ENCODE results near the gene NRARP. TPM values are rescaled to one million over a fixed set of nuclear protein-coding genes. Genes with fewer than 3 reads are reported as not detected.

NRARP gene
- total RNA-seq, 2 experiments from 2014 or later, result 5.0 to 5.3 TPM

DNA sequence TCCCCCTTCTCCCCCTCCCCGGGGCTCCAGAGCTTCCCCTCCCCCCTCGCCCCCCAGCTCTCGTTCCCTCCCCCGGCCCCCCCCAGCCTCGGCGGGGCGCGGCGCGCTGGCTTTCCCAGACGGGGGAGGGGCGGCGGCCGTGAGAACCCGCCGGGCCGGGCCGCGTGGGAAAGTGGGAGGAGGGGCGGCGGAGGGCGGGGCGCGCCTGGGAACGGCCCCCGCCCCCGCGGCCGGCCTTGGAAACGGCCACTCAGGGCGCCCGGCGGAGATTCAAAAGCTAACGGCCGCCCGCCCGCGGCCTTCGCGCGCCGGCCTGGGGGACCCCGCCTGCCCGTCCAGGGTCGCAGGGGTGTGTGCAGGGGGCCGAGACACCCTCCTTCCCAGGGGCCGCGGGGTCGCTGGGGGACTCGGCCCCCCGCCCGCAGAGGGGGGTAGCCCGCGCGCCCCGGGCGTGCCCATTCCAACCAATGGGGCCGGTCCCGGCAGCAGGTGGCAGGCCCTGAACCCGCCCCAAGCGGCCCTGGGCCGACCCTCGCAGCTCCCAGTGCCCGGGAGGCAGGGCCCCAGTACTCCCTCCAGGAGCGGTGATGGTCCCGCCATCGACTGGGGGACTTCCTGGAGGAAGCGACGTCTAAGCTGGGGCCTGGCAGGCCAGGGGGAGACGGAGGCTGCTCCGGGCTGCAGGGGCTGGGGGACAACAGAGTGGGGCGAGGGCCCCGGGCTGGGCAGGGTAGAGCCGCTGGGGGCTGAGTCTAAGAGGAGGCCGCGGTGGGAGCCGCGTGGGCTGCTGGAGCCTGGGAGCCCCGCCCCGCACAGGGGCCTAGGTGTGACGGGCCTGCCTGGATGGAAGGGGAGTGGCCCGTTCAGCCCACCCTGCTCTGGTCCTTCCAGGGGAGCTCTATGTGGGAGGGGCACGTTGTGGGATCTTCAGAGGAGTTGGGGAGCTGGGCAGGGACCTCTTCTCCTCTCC is 14.2 kb upstream of the NRARP start:
- peak overlapping the region; percentile 29 for H3K4me3 Mint-ChIP-seq
- H3K9me3 Mint-ChIP-seq, result no peaks in the 10 kb centered on the region
- no peaks in the 10 kb centered on the region for H3K36me3 Mint-ChIP-seq
- peaks cover 5% of the 10 kb centered on the region for H3K27me3 Mint-ChIP-seq
- peak; percentile 44 for DNase-seq
- H3K27ac Mint-ChIP-seq, result no peak overlapping the region
- H3K4me1 Mint-ChIP-seq, result peaks cover 6% of the 10 kb centered on the region

DNA sequence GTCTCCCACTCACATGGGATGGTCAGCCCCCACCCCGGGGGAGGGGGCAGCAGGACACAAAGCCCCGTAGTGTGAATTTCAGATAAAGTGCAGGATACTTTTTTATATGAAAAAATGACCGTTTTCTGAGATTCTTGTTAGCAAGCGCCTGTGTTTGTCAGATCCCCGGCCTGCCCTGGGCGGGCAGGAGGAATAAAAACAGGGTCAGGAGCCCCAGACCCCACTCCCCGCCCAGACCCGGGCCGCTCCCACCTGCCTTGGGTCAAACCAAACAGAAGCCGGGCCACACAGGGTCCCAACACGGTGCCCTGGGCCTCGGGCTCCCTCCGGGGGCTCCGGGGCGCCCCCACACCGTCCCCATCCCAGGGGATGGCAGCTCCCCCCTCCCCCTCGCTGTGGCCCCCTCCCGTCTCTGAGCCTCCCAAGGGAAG is 13.5 kb upstream of the NRARP start:
- Mint-ChIP-seq H3K27me3 (peaks cover 5% of the 10 kb centered on the region), H3K4me3 (no peak overlapping the region), H3K4me1 (peaks cover 4% of the 10 kb centered on the region), H3K27ac (no peak overlapping the region), H3K9me3 (no peaks in the 10 kb centered on the region), H3K36me3 (no peaks in the 10 kb centered on the region)
- DNase-seq, result no peak

DNA sequence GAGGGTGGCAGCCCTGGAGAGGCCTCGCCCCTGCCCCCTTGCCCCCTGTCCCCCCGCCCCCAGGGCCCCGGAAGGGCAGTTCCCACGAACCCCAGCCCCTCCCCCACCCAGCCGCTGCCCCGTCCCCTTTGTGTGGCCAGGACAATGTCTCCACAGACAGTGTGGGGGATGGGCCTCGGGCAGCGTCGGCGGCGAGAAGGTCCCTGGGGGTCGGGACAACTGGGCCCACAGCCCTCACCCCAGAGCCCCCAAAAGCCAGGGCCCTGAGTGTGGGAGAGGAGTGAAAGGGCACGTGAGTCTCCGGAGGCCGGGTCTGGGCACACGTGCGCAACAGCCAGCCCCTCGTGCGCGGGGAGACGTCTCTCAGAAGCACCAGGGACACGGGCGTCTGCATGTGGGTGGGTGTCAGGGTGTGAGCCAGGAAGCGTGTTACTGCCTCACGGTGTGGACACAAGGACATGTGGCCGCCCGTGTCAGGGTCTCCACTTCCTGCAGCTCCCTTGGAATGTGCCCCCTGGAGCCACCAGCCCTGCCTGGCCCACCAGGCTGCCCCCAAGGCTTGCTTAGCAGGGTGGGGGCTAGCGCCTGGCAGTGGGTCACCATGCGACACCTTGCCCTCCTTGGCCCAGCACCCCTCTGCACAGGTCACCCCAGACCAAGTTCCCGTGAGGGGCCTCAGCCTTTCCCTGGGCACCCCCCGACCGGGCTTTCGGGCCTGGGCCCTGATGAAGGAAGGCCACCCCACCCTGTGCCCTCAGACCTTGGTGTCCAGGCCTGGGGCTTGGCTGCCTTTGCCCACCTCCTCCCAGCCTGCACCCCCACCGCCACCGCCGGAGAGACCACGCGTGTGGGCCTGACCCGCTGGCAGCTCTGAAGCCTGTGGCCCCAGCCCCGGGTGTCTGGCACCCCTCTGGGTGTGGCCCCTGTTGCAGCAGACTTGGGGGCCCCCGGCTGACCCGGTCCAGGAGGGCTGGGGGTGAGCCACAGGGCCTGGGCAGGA is 12.8 kb upstream of the NRARP start:
- H3K4me1 Mint-ChIP-seq, result peaks cover 3% of the 10 kb centered on the region
- no peaks in the 10 kb centered on the region for H3K36me3 Mint-ChIP-seq
- no peaks in the 10 kb centered on the region for H3K9me3 Mint-ChIP-seq
- no peak for DNase-seq
- H3K4me3 Mint-ChIP-seq, result no peak overlapping the region
- H3K27ac Mint-ChIP-seq, result no peak overlapping the region
- H3K27me3 Mint-ChIP-seq, result peaks cover 5% of the 10 kb centered on the region

GRCh38 chr9:137313956-137314560 is 12.0 kb upstream of the NRARP start:
- no peak for DNase-seq
- Mint-ChIP-seq H3K36me3 (no peaks in the 10 kb centered on the region), H3K9me3 (no peaks in the 10 kb centered on the region), H3K4me3 (no peak overlapping the region), H3K4me1 (peaks cover 3% of the 10 kb centered on the region), H3K27me3 (peaks cover 5% of the 10 kb centered on the region), H3K27ac (no peak overlapping the region)

DNA sequence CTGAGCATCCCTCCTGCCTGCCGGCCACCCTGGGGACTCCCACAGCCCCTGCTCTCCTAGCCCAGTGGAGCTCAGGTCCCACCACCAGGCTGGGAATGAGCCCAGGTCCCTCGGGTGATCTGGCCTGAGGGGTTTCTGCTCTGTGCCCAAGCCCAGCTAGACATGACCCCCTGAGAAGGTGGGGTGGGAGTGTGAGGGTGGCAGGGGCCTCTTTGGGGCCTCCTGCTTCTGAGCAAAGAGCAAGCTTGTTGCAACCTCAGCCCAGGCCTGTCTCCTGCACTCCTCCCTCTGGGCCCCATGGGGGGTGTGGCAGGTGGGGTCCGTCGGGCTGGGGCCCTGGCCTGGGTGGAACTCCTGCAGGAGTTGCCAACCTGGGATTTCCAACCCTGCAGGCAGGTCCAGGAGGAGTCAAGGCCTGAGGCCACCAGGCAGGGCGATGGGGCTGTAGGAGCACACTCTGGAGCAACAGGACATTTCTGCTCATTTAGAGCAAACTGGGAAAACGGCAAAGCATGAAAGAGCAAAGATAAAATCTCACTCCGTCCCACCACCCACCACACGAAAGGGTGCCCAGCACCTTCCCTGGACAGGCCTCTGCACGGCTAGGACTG is 11.4 kb upstream of the NRARP start:
- no peak for DNase-seq

DNA sequence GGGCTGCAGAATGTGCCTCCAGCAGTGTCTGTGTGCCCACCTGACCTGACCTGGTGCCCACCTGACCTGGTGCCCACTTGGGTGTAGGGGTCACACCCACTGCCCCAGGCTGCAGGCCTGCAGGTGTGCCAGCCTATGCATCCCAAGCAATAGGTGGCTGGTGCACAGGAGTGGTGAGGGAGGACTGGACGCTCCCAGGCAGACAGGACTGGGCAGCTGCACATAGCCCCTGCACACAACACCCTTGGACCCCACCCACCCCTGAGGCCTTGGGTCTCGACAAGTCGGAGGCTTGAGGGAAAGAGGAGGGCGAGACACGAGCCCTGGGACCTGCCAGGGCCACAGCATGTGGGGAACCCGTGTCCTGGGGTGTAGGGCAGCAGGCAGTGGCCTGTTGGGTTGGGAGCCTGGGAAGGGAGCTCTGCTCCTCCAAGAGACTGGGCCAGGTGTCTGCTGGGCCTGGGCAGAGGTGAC is 10.8 kb upstream of the NRARP start:
- H3K27ac Mint-ChIP-seq, result no peak overlapping the region
- peaks cover 3% of the 10 kb centered on the region for H3K4me1 Mint-ChIP-seq
- H3K9me3 Mint-ChIP-seq, result no peaks in the 10 kb centered on the region
- no peak for DNase-seq
- peaks cover 5% of the 10 kb centered on the region for H3K27me3 Mint-ChIP-seq
- no peak overlapping the region for H3K4me3 Mint-ChIP-seq
- no peaks in the 10 kb centered on the region for H3K36me3 Mint-ChIP-seq

More for the DNA sequence above, 11.4 kb upstream of the NRARP start:
- Mint-ChIP-seq H3K27ac (no peak overlapping the region), H3K4me1 (peaks cover 3% of the 10 kb centered on the region), H3K9me3 (no peaks in the 10 kb centered on the region), H3K36me3 (no peaks in the 10 kb centered on the region), H3K4me3 (no peak overlapping the region), H3K27me3 (peaks cover 5% of the 10 kb centered on the region)

- Mint-ChIP-seq H3K9me3 (no peaks in the 10 kb centered on the region), H3K36me3 (no peaks in the 10 kb centered on the region), H3K27ac (no peak overlapping the region), H3K27me3 (peaks cover 5% of the 10 kb centered on the region), H3K4me3 (no peak overlapping the region), H3K4me1 (peaks cover 6% of the 10 kb centered on the region)
- no peak for DNase-seq
Measured at GRCh38 chr9:137311986-137312851, 10.1 kb upstream of the NRARP start.

DNA sequence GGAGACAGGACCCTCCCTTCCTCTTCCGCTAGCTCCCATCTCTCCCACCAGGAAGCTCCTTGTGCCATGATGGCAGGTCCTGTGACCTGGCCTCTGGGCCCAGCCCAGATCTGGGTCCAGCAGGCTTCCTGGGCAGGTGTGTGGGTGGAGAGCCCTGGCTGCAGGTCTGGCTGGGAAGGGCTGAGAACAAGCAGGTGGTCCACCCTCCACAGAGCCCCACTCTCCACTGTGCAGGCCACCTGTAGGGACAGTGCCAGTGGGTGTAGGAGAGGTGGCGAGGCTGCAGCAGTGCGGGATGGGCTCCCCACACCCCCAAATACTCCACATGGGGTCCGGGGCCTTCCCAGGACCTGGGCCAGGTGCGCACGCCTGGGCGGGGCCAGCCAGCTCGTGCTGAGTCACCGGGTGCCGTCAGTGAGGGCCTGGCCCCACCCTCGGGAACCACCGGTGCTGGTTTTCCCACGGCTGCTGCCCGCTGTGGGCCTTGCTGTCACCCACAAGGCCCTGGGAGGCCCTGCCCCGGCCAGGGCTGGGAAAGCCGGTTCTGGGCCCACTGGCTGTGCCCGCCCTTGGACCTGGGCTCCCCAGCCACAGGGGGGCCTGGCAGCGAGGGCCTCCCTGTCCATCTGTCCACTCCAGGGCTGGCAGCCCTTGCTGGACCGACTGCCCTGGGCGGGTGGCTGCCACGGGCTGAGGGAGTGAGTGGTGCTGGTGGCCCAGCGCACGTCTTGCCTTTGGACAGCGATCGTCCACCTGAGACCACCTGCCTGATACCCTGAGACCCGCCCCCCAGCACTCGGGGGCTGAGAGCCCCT is 9.3 kb upstream of the NRARP start:
- peaks cover under 1% of the 10 kb centered on the region for H3K27me3 Mint-ChIP-seq
- no peak overlapping the region for H3K27ac Mint-ChIP-seq
- no peaks in the 10 kb centered on the region for H3K9me3 Mint-ChIP-seq
- H3K36me3 Mint-ChIP-seq, result no peaks in the 10 kb centered on the region
- no peak overlapping the region for H3K4me3 Mint-ChIP-seq
- DNase-seq, result no peak
- H3K4me1 Mint-ChIP-seq, result peaks cover 5% of the 10 kb centered on the region

DNA sequence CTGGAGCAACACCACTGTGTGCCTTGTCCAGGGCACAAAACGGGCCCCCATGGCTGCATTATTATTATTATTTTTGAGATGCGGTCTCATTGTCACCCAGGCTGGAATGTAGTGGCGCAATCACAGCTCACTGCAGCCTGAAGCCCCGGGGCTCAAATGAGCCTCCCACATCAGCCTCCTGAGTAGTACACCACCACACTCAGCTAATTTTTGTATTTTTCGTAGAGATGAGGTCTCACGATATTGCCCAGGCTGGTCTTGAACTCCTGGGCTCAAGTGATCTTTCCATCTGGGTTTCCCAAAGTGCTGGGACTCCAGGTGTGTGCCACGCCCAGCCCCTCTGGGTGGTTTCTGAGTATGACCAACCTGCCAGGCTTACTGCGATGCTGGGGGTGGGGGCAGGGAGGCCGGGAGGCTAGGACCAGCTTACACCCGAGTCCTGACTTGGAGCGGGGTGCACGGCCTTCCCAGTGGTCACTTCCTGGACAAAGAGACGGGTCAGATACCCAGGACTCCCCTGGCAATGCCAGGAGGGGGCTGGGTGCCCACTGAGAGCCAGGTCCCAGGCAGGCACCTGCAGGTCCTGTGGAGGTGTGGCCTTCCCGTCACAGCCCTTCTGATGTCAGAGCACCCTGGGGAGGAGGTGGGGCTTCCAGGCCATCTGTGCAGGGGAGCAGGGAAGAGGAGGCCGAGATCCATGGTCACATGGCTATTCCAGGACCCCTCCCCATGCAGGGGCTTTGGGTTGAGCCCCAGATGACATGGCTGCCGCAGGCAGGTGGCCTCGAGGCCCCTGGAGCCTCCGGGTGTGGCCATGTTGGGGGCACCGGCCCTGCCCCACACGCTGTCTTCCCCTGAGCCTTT is 8.3 kb upstream of the NRARP start:
- H3K27ac Mint-ChIP-seq, result no peak overlapping the region

DNA sequence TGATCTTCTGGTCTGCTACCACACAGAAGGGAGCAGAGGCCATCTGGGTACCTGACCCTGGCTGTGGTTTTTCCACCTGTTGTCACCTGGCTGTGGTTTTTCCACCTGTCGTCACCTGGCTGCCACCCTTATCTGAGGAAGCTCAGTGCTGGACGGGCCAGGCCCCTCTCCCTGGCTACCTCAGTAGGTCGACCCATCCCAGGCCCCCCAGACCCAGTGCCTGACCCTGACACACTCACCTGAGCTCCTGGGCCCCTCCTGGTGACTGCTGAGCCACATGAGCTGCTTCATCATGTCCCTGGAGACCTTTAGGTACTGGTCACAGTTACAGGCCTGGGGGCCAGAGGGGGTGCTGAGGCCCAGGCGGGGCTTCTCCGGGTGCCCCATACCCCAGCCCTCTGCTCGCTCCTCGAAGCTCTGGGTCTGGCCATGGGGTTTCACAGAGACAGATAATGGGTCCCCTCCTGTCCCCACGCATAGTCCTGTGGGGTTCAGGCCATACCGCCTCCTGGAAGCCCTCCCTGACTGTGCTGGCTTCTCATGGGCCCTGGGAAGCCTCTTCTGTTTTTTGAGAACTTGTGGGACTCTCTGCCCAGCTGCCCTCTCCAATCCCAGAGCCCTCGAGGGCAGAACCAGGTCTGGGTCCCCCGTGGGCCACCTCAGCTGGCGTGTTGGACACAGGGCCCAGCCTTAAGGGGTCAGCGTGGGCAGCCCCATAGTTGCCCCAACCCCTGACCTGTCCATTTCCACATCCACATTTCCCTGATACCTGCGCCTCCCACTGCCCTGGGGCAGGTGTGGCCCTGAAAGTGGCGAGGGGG is 7.5 kb upstream of the NRARP start:
- no peak for DNase-seq
- Mint-ChIP-seq H3K36me3 (no peaks in the 10 kb centered on the region), H3K4me3 (no peak overlapping the region), H3K27me3 (no peaks in the 10 kb centered on the region), H3K4me1 (peaks cover 8% of the 10 kb centered on the region), H3K9me3 (no peaks in the 10 kb centered on the region), H3K27ac (no peak overlapping the region)

More for the DNA sequence above, 8.3 kb upstream of the NRARP start:
- H3K4me1 Mint-ChIP-seq, result peaks cover 6% of the 10 kb centered on the region
- H3K4me3 Mint-ChIP-seq, result no peak overlapping the region
- no peaks in the 10 kb centered on the region for H3K27me3 Mint-ChIP-seq
- H3K9me3 Mint-ChIP-seq, result no peaks in the 10 kb centered on the region
- no peaks in the 10 kb centered on the region for H3K36me3 Mint-ChIP-seq
- no peak for DNase-seq

DNA sequence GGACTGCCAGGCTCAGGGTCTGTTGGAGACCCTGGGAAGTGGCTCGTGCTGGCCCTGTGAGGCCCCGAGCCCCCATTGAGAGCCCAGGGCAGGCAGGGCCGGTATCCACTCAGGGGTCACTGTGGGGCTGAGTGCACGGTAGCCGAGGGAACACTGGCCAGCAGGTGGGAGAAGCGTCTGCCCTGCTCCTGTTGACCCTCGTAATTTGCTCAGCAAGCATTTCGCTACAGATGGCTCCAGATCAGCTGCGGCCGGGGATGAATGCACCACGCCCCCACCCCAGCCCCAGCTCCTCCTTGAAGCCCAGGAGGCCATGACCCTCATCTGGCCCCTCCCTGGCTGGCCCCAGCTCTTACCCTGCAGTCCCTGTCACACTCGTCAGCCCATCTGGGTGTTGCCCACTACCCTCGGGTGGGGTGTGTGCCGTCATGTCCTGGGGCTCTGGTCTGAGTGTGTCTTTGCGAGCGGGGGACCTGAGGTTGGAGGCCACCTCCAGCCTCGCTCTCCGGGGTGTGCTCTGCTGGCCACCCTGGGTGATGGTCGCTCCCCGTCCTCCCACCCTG is 6.1 kb upstream of the NRARP start:
- no peak overlapping the region for H3K27ac Mint-ChIP-seq
- no peak for DNase-seq
- no peak overlapping the region for H3K4me3 Mint-ChIP-seq
- no peaks in the 10 kb centered on the region for H3K36me3 Mint-ChIP-seq
- peaks cover 8% of the 10 kb centered on the region for H3K4me1 Mint-ChIP-seq
- H3K9me3 Mint-ChIP-seq, result no peaks in the 10 kb centered on the region
- no peaks in the 10 kb centered on the region for H3K27me3 Mint-ChIP-seq
